Mesendoderm (in vitro differentiated cells): ENCODE data around the gene GRB10.
A peak's percentile ranks its signal among the peaks of the same experiment; 100 is the strongest.

Experiments used
- DNase-seq: peaks from one replicate; pipeline ENCODE4 v3.0.0; 2013
- H2AK5ac ChIP-seq: 2 replicates; pipeline ENCODE4 v1.6.1; 2013; ENCODE audit warnings: low read length, inconsistent platforms
- H2BK120ac ChIP-seq: 2 replicates; pipeline ENCODE4 v1.6.1; 2013; ENCODE audit warnings: low read depth, mild to moderate bottlenecking, low read length, moderate library complexity, mixed read lengths
- H2BK15ac ChIP-seq: replicated peaks from 2 replicates; pipeline ENCODE4 v1.6.1; 2013; ENCODE audit warnings: low read depth, mild to moderate bottlenecking, moderate library complexity
- H2BK5ac ChIP-seq: 2 replicates; pipeline ENCODE4 v1.6.1; 2013; ENCODE audit warnings: low read length, inconsistent platforms
- H3K18ac ChIP-seq: 2 replicates; pipeline ENCODE4 v1.6.1; 2013; ENCODE audit warnings: mild to moderate bottlenecking, low read length, mixed read lengths
- H3K23ac ChIP-seq: one replicate; pipeline ENCODE4 v1.6.1; 2013; ENCODE audit warnings: low read length
- H3K27ac ChIP-seq: 2 replicates; pipeline ENCODE4 v1.5.1; 2013; ENCODE audit warnings: low read depth, mild to moderate bottlenecking, inconsistent platforms, low read length, moderate library complexity
- H3K27me3 ChIP-seq: 2 replicates; pipeline ENCODE4 v1.6.1; 2013; ENCODE audit warnings: low read length, control low read depth, mild to moderate bottlenecking, inconsistent platforms; ENCODE audit not compliant: insufficient read depth, poor library complexity
- H3K36me3 ChIP-seq: 2 replicates; pipeline ENCODE4 v1.6.1; 2013; ENCODE audit warnings: low read length, inconsistent platforms; ENCODE audit not compliant: control insufficient read depth, insufficient read depth
- H3K4ac ChIP-seq: one replicate; pipeline ENCODE4 v1.6.1; 2013; ENCODE audit warnings: low read depth, mild to moderate bottlenecking, low read length, moderate library complexity
- H3K4me1 ChIP-seq: 2 replicates; pipeline ENCODE4 v1.6.1; 2013; ENCODE audit warnings: low read depth, low read length, inconsistent platforms; ENCODE audit not compliant: control insufficient read depth
- H3K4me2 ChIP-seq: 2 replicates; pipeline ENCODE4 v1.6.1; 2013; ENCODE audit warnings: low read length
- H3K4me3 ChIP-seq: 2 replicates; pipeline ENCODE4 v1.5.1; 2013; ENCODE audit warnings: mild to moderate bottlenecking, low read length
- H3K56ac ChIP-seq: one replicate; pipeline ENCODE4 v1.6.1; 2013; ENCODE audit warnings: low read length
- H3K79me1 ChIP-seq: 2 replicates; pipeline ENCODE4 v1.6.1; 2013; ENCODE audit warnings: low read length, inconsistent platforms
- H3K79me2 ChIP-seq: 2 replicates; pipeline ENCODE4 v1.6.1; 2013; ENCODE audit warnings: mild to moderate bottlenecking, low read length; ENCODE audit not compliant: control insufficient read depth, insufficient read depth
- H3K9ac ChIP-seq: 2 replicates; pipeline ENCODE4 v1.6.1; 2013; ENCODE audit warnings: low read length, inconsistent platforms
- H4K5ac ChIP-seq: one replicate; pipeline ENCODE4 v1.6.1; 2013; ENCODE audit warnings: low read length
- H4K8ac ChIP-seq: one replicate; pipeline ENCODE4 v1.6.1; 2013; ENCODE audit warnings: low read depth, mild to moderate bottlenecking, control low read depth, low read length, moderate library complexity
- WGBS: extraction: QIAGEN DNeasy Blood & Tissue Kit; methylation state at CpG from one replicate; pipeline ENCODE4 v1.1.7; 2013; ENCODE audit warnings: low lambda C conversion rate, missing lambda C conversion rate; ENCODE audit not compliant: insufficient coverage; ENCODE audit errors: extremely low coverage; 5-methylcytosine and 5-hydroxymethylcytosine counted together

Gene GRB10

DNA sequence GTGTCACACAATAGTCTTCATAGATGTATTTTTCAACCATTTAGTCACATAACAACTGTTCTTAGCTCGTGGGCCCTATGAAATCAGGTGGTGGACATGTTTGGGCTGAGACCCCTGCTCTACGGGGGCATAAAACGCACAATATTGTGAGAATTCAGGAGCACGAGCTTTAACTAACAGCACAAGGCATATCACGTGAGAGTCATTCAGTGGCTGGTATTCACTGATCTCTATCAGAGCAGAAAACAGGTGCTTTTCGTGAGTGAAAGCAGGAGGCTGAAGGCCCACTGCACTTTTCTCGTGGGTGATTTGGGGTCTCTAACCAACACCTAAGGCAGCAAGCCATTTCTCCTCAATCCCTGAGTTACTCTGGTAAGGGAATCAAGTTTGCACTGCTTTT lies 42.8 kb upstream of the GRB10 start:
- Histone ChIP-seq H4K8ac (no peak overlapping the region), H3K23ac (no peak overlapping the region), H3K36me3 (no peaks in the 10 kb centered on the region), H3K27ac (no peak overlapping the region), H2BK15ac (no peak overlapping the region), H3K4ac (no peak overlapping the region), H3K56ac (no peak overlapping the region), H3K4me1 (peaks cover 4% of the 10 kb centered on the region), H2BK120ac (no peak overlapping the region), H3K4me2 (no peak overlapping the region), H4K5ac (no peak overlapping the region), H3K79me1 (no peaks in the 10 kb centered on the region), H3K18ac (no peak overlapping the region), H3K27me3 (no peaks in the 10 kb centered on the region), H3K4me3 (no peak overlapping the region), H2BK5ac (no peak overlapping the region), H3K79me2 (no peaks in the 10 kb centered on the region), H3K9ac (no peak overlapping the region), H2AK5ac (no peak overlapping the region)
- DNase-seq = no peak
- no CpG with 5 or more reads among the region's 7 CpGs for WGBS

DNA sequence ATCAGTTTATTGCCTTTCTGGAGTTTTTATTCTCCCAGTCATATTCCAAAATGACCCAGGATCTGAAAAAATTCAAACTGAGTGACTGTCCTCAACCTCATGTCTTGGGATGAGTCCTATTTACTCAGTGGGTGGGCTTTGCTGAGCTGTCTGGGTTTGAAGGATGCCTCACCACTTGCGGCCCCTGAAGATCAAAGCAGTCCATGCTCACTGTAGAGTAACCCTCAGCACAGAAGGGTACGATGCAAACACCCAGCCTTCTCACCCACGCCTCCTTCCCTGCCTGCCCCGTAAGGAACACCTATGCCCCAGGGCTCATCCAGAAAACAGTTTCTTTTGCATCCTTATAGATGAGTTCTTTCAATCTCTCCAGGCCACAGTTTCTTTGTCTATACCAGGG lies 42.2 kb upstream of the GRB10 start:
- H3K9ac ChIP-seq = no peak overlapping the region
- no peak overlapping the region for H3K4ac ChIP-seq
- no peak overlapping the region for H2BK15ac ChIP-seq
- H2BK120ac ChIP-seq = no peak overlapping the region
- no peaks in the 10 kb centered on the region for H3K36me3 ChIP-seq
- no peak overlapping the region for H3K4me3 ChIP-seq
- DNase-seq = no peak
- H3K23ac ChIP-seq = no peak overlapping the region
- H2AK5ac ChIP-seq = no peak overlapping the region
- H3K4me1 ChIP-seq = peaks cover 4% of the 10 kb centered on the region
- H4K5ac ChIP-seq = no peak overlapping the region
- no peak overlapping the region for H3K4me2 ChIP-seq
- WGBS = no CpG with 5 or more reads among the region's 4 CpGs
- no peak overlapping the region for H4K8ac ChIP-seq
- no peak overlapping the region for H2BK5ac ChIP-seq
- H3K79me2 ChIP-seq = no peaks in the 10 kb centered on the region
- no peak overlapping the region for H3K18ac ChIP-seq
- H3K56ac ChIP-seq = no peak overlapping the region
- no peaks in the 10 kb centered on the region for H3K27me3 ChIP-seq
- H3K27ac ChIP-seq = no peak overlapping the region
- H3K79me1 ChIP-seq = no peaks in the 10 kb centered on the region

DNA sequence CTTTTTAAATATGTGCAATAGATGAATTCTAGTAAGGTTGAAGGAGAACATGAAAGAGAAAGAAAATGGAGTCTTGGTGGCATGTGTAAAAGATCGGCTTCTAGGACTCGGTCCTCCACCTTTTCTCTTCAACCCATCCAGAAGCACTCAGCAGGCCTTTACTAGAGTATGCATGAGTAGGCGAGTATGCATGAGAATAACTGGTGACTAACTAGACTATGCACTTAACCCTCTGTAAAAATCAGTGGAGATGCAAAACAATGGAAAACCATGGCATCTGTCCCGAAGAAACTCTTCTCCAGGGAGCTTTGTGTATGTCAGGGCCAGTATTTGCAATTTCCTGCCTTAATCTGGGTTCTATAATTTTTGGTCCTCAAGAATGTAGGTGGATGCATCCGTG lies 40.0 kb upstream of the GRB10 start:
- H3K79me2 ChIP-seq = no peaks in the 10 kb centered on the region
- H3K4me3 ChIP-seq = no peak overlapping the region
- H2BK15ac ChIP-seq = no peak overlapping the region
- no peak overlapping the region for H2BK5ac ChIP-seq
- no peak overlapping the region for H2AK5ac ChIP-seq
- no peak overlapping the region for H3K9ac ChIP-seq
- H3K56ac ChIP-seq = no peak overlapping the region
- H2BK120ac ChIP-seq = no peak overlapping the region
- no peaks in the 10 kb centered on the region for H3K27me3 ChIP-seq
- no peak overlapping the region for H3K23ac ChIP-seq
- H3K4me2 ChIP-seq = no peak overlapping the region
- H3K4ac ChIP-seq = no peak overlapping the region
- H4K5ac ChIP-seq = no peak overlapping the region
- DNase-seq = no peak
- H3K27ac ChIP-seq = no peak overlapping the region
- H4K8ac ChIP-seq = no peak overlapping the region
- H3K36me3 ChIP-seq = no peaks in the 10 kb centered on the region
- no peaks in the 10 kb centered on the region for H3K79me1 ChIP-seq
- WGBS = no CpG with 5 or more reads among the region's 5 CpGs
- H3K18ac ChIP-seq = peak overlapping the region; percentile 52
- H3K4me1 ChIP-seq = peaks cover 4% of the 10 kb centered on the region

DNA sequence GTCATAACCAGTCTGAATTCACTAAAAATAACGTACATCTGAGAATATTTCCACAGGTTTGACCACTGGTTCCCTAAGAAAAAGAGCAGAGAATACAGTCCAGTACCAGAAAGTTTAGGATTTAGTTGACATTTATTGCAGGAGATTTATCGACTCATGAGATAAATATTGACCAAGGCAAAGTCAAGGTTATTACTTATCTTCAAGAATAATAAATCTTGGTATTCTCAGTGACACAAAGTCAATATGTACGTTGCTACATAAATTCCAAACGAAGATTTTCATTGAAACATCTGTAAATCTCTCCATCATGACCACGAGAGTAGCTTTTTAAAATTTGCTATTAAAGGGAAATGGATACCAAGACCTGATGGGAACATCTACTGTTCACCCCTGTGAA lies 39.4 kb upstream of the GRB10 start:
- no peak overlapping the region for H4K5ac ChIP-seq
- no peak overlapping the region for H3K56ac ChIP-seq
- H2BK5ac ChIP-seq = no peak overlapping the region
- H3K79me2 ChIP-seq = no peaks in the 10 kb centered on the region
- peaks cover 4% of the 10 kb centered on the region for H3K4me1 ChIP-seq
- H3K4me2 ChIP-seq = no peak overlapping the region
- H2BK15ac ChIP-seq = no peak overlapping the region
- H2BK120ac ChIP-seq = no peak overlapping the region
- WGBS = no CpG with 5 or more reads among the region's 5 CpGs
- no peak overlapping the region for H3K9ac ChIP-seq
- H2AK5ac ChIP-seq = no peak overlapping the region
- no peak overlapping the region for H3K18ac ChIP-seq
- no peaks in the 10 kb centered on the region for H3K36me3 ChIP-seq
- no peak for DNase-seq
- H3K23ac ChIP-seq = no peak overlapping the region
- H4K8ac ChIP-seq = no peak overlapping the region
- H3K79me1 ChIP-seq = no peaks in the 10 kb centered on the region
- H3K4me3 ChIP-seq = no peak overlapping the region
- H3K27me3 ChIP-seq = no peaks in the 10 kb centered on the region
- no peak overlapping the region for H3K27ac ChIP-seq
- no peak overlapping the region for H3K4ac ChIP-seq

DNA sequence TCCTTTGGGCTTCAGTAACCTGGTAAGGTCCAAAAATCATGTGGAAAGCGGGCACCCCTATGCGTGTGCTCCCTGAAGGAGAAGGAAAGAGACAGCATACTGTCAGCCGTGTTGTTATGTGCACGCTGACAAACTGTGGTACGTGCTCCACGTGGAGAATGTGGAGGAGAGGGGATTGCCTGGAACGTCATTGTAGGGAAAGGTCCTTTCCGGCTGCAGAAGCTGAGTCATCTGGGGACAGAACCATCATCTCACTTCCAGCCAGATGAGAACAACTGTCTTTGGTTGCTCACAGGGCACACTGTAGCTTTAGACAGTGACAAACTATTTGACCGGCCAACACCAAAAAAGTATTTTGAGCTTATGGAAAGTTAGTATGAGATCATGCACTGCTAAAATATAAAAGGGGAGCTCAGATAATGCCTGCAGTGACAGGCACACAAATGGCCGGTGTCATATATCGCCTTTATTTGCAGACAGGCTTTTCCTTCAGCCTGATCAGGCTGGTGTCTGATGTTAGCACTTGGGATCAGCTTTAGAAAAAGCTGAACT lies 38.8 kb upstream of the GRB10 start:
- H3K9ac ChIP-seq = no peak overlapping the region
- no peaks in the 10 kb centered on the region for H3K27me3 ChIP-seq
- no peak for DNase-seq
- H3K79me1 ChIP-seq = no peaks in the 10 kb centered on the region
- peak overlapping the region; percentile 30 for H2BK5ac ChIP-seq
- H2BK120ac ChIP-seq = no peak overlapping the region
- peaks cover 4% of the 10 kb centered on the region for H3K4me1 ChIP-seq
- no peak overlapping the region for H4K8ac ChIP-seq
- H3K4me3 ChIP-seq = no peak overlapping the region
- H4K5ac ChIP-seq = no peak overlapping the region
- no peaks in the 10 kb centered on the region for H3K79me2 ChIP-seq
- peak overlapping the region; percentile 47 for H3K56ac ChIP-seq
- no peak overlapping the region for H3K4me2 ChIP-seq
- H3K36me3 ChIP-seq = no peaks in the 10 kb centered on the region
- H2BK15ac ChIP-seq = no peak overlapping the region
- no peak overlapping the region for H3K4ac ChIP-seq
- H3K18ac ChIP-seq = no peak overlapping the region
- no peak overlapping the region for H3K27ac ChIP-seq
- WGBS = no CpG with 5 or more reads among the region's 11 CpGs
- H3K23ac ChIP-seq = no peak overlapping the region
- peak overlapping the region; percentile 57 for H2AK5ac ChIP-seq

DNA sequence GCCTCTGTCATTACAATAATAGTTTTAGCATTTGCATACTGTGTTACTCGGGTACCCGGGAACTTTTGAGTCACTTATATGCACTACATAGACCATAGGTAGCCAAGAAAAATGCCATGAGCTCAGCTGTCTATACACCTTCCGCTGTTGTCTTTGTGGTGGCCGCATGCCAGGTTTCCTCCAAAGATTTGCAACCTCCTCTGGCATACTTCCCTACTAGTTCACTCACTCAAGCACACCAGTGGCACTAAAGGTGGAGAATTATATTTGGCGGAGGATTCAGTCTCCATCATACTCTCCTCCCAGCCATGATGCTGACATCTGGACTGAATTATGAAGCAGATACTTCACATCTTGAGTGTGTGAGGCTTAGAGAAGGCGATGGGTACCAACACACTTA lies 35.6 kb upstream of the GRB10 start:
- H2BK15ac ChIP-seq = no peak overlapping the region
- H3K9ac ChIP-seq = no peak overlapping the region
- no peaks in the 10 kb centered on the region for H3K79me1 ChIP-seq
- no peak overlapping the region for H4K8ac ChIP-seq
- no peak overlapping the region for H3K4ac ChIP-seq
- no peaks in the 10 kb centered on the region for H3K79me2 ChIP-seq
- no peak overlapping the region for H3K27ac ChIP-seq
- no peak overlapping the region for H2AK5ac ChIP-seq
- WGBS = no CpG with 5 or more reads among the region's 6 CpGs
- H3K36me3 ChIP-seq = no peaks in the 10 kb centered on the region
- no peak overlapping the region for H3K23ac ChIP-seq
- H4K5ac ChIP-seq = no peak overlapping the region
- peaks cover 4% of the 10 kb centered on the region for H3K4me1 ChIP-seq
- no peak overlapping the region for H3K18ac ChIP-seq
- H3K56ac ChIP-seq = no peak overlapping the region
- no peak overlapping the region for H3K4me2 ChIP-seq
- no peak overlapping the region for H2BK120ac ChIP-seq
- no peaks in the 10 kb centered on the region for H3K27me3 ChIP-seq
- H2BK5ac ChIP-seq = no peak overlapping the region
- DNase-seq = no peak
- H3K4me3 ChIP-seq = no peak overlapping the region
